GM03348 (cell line): ENCODE data around the gene VSIG10.
A peak's percentile ranks its signal among the peaks of the same experiment; 100 is the strongest.
"Not testable (repeated sequence)": the region's sequence is repeated elsewhere in the genome, so short reads cannot be mapped to it uniquely, and the experiment has no call there.

Experiments
- DNase-seq: peaks from one replicate; pipeline ENCODE4 v3.0.0; 2012; ENCODE audit warnings: low spot score

The VSIG10 gene

GRCh38 chr12:118032188-118032587 is 71.6 kb downstream of the VSIG10 start:
- no peak for DNase-seq

- DNase-seq, result no peak
Measured at GRCh38 chr12:118029166-118029565, 74.6 kb downstream of the VSIG10 start.

GRCh38 chr12:118025168-118025567 is 78.6 kb downstream of the VSIG10 start:
- DNase-seq, result no peak

- DNase-seq, result no peak
Measured at GRCh38 chr12:118023301-118023860, 80.4 kb downstream of the VSIG10 start.

GRCh38 chr12:118022728-118023109 is 81.1 kb downstream of the VSIG10 start:
- no peak for DNase-seq

- not testable (repeated sequence) for DNase-seq
Measured at GRCh38 chr12:118022097-118022727, 81.6 kb downstream of the VSIG10 start.

GRCh38 chr12:118020036-118020435 is 83.8 kb downstream of the VSIG10 start:
- no peak for DNase-seq

GRCh38 chr12:118017926-118018325 is 85.9 kb downstream of the VSIG10 start:
- DNase-seq, result no peak

- DNase-seq, result peak; percentile 99
Measured at GRCh38 chr12:118016424-118017264, 87.2 kb downstream of the VSIG10 start, which contains the start of gene RFC5. TSS of gene RFC5 (plus strand) at chr12:118016703. CDS start at chr12:118016828, 125 bp downstream.

- DNase-seq, result peak; percentile 11
Measured at GRCh38 chr12:118015944-118016343, 87.9 kb downstream of the VSIG10 start.

- DNase-seq, result no peak
Measured at GRCh38 chr12:118015306-118015705, 88.5 kb downstream of the VSIG10 start.
